A673 (cell line): Measurements from ENCODE around the gene OR2D2. TPM values are rescaled to one million over a fixed set of nuclear protein-coding genes. Genes with fewer than 3 reads are reported as not detected.
"Not testable (repeated sequence)": the region's sequence is repeated elsewhere in the genome, so short reads cannot be mapped to it uniquely, and the experiment has no call there.

Experiments
- BruUV-seq: library from RNA; stranded (reverse); fragments of 400-500 nt; replicated peaks from 2 replicates; lab custom pipeline; 2021; lab: Mats Ljungman, UMichigan
- CTCF ChIA-PET: fragments of 300-600 bp; sonication (Branson Sonifier 250); formaldehyde crosslinking; loops from one replicate; lab custom pipeline; 2022; ENCODE audit warnings: antibody characterized with exemption; lab: Charles Lee
- POLR2A ChIA-PET: fragments of 300-600 bp; sonication (Branson Sonifier 250); formaldehyde crosslinking; loops from one replicate; lab custom pipeline; 2022; ENCODE audit warnings: antibody characterized with exemption; ENCODE audit not compliant: low non-redundant PET; lab: Charles Lee
- DNase-seq: peaks from one replicate; pipeline ENCODE4 v3.0.0-alpha.2; 2015; ENCODE audit warnings: low spot score
- H3K27ac ChIP-seq: fragments of 200-600 bp; sonication (generic); 2 replicates; pipeline ENCODE4 v1.5.1; 2016; ENCODE audit warnings: mixed run types, low read depth, mild to moderate bottlenecking, mixed read lengths, antibody characterized with exemption, low read length; ENCODE audit not compliant: poor library complexity, severe bottlenecking
- H3K27me3 ChIP-seq: fragments of 200-600 bp; sonication (generic); replicated peaks from 2 replicates; pipeline ENCODE4 v1.6.1; 2017; ENCODE audit warnings: mixed run types, low read depth, mild to moderate bottlenecking, mixed read lengths, antibody characterized with exemption, low read length; ENCODE audit not compliant: insufficient read depth, poor library complexity
- H3K36me3 ChIP-seq: fragments of 200-600 bp; sonication (generic); 2 replicates; pipeline ENCODE4 v1.6.1; 2016; ENCODE audit warnings: mixed run types, mild to moderate bottlenecking, mixed read lengths, antibody characterized with exemption, low read length; ENCODE audit not compliant: insufficient read depth, poor library complexity, severe bottlenecking
- H3K4me1 ChIP-seq: fragments of 200-600 bp; sonication (generic); 2 replicates; pipeline ENCODE4 v1.6.1; 2017; ENCODE audit warnings: mixed run types, mild to moderate bottlenecking, mixed read lengths, antibody characterized with exemption, low read length; ENCODE audit not compliant: insufficient read depth, poor library complexity, severe bottlenecking
- H3K4me3 ChIP-seq: fragments of 200-600 bp; sonication (generic); 2 replicates; pipeline ENCODE4 v1.5.1; 2016; ENCODE audit warnings: low read depth, mixed run types, mild to moderate bottlenecking, mixed read lengths, low read length; ENCODE audit not compliant: poor library complexity, severe bottlenecking
- H3K9me3 ChIP-seq: fragments of 200-600 bp; sonication (generic); 2 replicates; pipeline ENCODE4 v1.6.1; 2016; ENCODE audit warnings: mixed run types, low read depth, mild to moderate bottlenecking, mixed read lengths, antibody characterized with exemption, low read length; ENCODE audit not compliant: poor library complexity, severe bottlenecking
- CTCF ChIP-seq: fragments of 300-800, 200-600 bp; sonication (generic); conservative IDR thresholded peaks from 2 replicates; pipeline ENCODE4 v1.5.1; 2017; ENCODE audit warnings: low read depth, mild to moderate bottlenecking, antibody characterized with exemption, low read length, moderate library complexity, mixed read lengths
- EZH2 ChIP-seq: fragments of 200-600 bp; sonication (generic); IDR thresholded peaks from 2 replicates; pipeline ENCODE4 v1.6.1; 2017; ENCODE audit warnings: borderline replicate concordance, low read depth, mild to moderate bottlenecking, mixed read lengths, antibody characterized with exemption, low read length; ENCODE audit not compliant: poor library complexity, severe bottlenecking
- intact Hi-C: fragments of 100-400 bp; cut with micrococcal nuclease; formaldehyde crosslinking; loops from one replicate; pipeline ENCODE4 v1.10.0; 2022; ENCODE audit not compliant: unreplicated experiment
- total RNA-seq: library from RNA; stranded (reverse); gene quantifications from 2 replicates; pipeline ENCODE4 v1.2.3, GENCODE V29; 2021

OR2D2 gene
- total RNA-seq, 1 experiment from 2014 or later: not detected

- H3K27ac ChIP-seq: no peak overlapping the region
- DNase-seq: no peak
- TF ChIP-seq EZH2 (no peak), CTCF (no peak)
- H3K9me3 ChIP-seq: no peaks in the 10 kb centered on the region
- ChIA-PET CTCF (no interaction called here), POLR2A (no interaction called here)
- no peaks in the 10 kb centered on the region for H3K36me3 ChIP-seq
- no TSS peak for BruUV-seq
- H3K4me3 ChIP-seq: no peak overlapping the region
- H3K4me1 ChIP-seq: no peaks in the 10 kb centered on the region
- intact Hi-C loops: no loop called here
- no peaks in the 10 kb centered on the region for H3K27me3 ChIP-seq
These were observed 36.2 kb downstream of the OR2D2 start for GRCh38 chr11:6855971-6856541.

- H3K27me3 ChIP-seq, H3K9me3 ChIP-seq, H3K4me3 ChIP-seq, H3K4me1 ChIP-seq, DNase-seq, POLR2A ChIA-PET, H3K36me3 ChIP-seq, BruUV-seq, H3K27ac ChIP-seq, intact Hi-C loops: not testable (repeated sequence)
- CTCF ChIA-PET: interaction anchor here (0.6 kb wide), 1 partner anchor 95 kb away, joined by 8 read pairs; no protein-coding TSS in a partner anchor
These were observed 37.5 kb downstream of the OR2D2 start for GRCh38 chr11:6854801-6855200.

DNA sequence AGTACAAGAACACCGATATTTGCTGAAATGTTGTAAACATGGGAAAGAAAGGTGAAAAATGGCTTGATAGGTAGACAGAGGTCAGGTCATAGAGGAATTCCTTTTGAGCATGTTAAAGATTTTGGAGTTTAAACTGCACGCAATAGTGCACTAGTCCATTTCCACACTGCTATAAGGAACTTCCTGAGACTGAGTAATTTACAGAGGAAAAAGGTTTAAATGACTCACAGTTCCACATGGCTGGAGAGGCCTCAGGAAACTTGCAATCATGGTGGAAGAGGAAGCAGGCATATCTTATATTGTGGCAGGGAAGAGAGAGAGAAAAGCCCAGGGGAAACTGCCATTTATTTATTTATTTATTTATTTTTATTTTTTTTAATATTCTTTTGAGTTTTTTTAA is 41.8 kb downstream of the OR2D2 start:
- no TSS peak for BruUV-seq
- no peak for TF ChIP-seq CTCF
- no peak for TF ChIP-seq EZH2
- no peaks in the 10 kb centered on the region for H3K36me3 ChIP-seq

GRCh38 chr11:6845383-6845782 is 46.9 kb downstream of the OR2D2 start, which contains the start of gene OR10A5:
OR10A5 (plus strand) TSS chr11:6845683; CDS start chr11:6845683, 0 bp downstream.
- TF ChIP-seq CTCF: no peak
- no peak for TF ChIP-seq EZH2
- POLR2A ChIA-PET: no interaction called here

More for the DNA sequence above, 41.8 kb downstream of the OR2D2 start:
- intact Hi-C loops: no loop called here
- ChIA-PET POLR2A (no interaction called here), CTCF (no interaction called here)
- Histone ChIP-seq H3K27me3 (no peaks in the 10 kb centered on the region), H3K27ac (no peak overlapping the region), H3K4me1 (no peaks in the 10 kb centered on the region), H3K9me3 (no peaks in the 10 kb centered on the region), H3K4me3 (no peak overlapping the region)
- DNase-seq: no peak

More at GRCh38 chr11:6845383-6845782, 46.9 kb downstream of the OR2D2 start, which contains the start of gene OR10A5:
- H3K4me3 ChIP-seq: no peak within 1 kb of the TSS
- no peaks in the 10 kb centered on the region for H3K4me1 ChIP-seq
- no peak for DNase-seq
- CTCF ChIA-PET: no interaction called here
- H3K36me3 ChIP-seq: no peaks in the 10 kb centered on the region
- BruUV-seq: no TSS peak
- intact Hi-C loops: no loop called here
- H3K9me3 ChIP-seq: no peaks in the 10 kb centered on the region
- H3K27me3 ChIP-seq: no peaks in the 10 kb centered on the region
- no peak within 1 kb of the TSS for H3K27ac ChIP-seq
